GM12878 (cell line): ENCODE results near the gene KDM4C. TPM values are rescaled to one million over a fixed set of nuclear protein-coding genes. Genes with fewer than 3 reads are reported as not detected.

Experiments used
- ATAC-seq: fragments of 200-7000 bp; cut with Tn5 transposase; 3 replicates; pipeline ENCODE4 v1.9.1; 2020; ENCODE audit warnings: mild to moderate bottlenecking, moderate library complexity
- BruUV-seq: library from RNA; stranded (reverse); fragments of 400-500 nt; replicated peaks from 2 replicates; lab custom pipeline; 2021; lab: Mats Ljungman, UMichigan
- CTCF ChIA-PET: fragments of 300-600 bp; sonication (Branson Sonifier 250); formaldehyde crosslinking; extraction: SDS; loops from one replicate; lab custom pipeline; 2021; ENCODE audit warnings: inconsistent platforms; lab: Yijun Ruan, JAX
- POLR2A ChIA-PET: fragments of 350-600 bp; formaldehyde crosslinking; extraction: SDS; loops from one replicate; lab custom pipeline; 2021; ENCODE audit warnings: inconsistent platforms; lab: Charles Lee
- RAD21 ChIA-PET: fragments of 300-600 bp; sonication (Branson Sonifier 250); formaldehyde crosslinking; loops from one replicate; lab custom pipeline; 2023; ENCODE audit warnings: antibody characterized with exemption; ENCODE audit not compliant: unreplicated experiment; lab: Charles Lee
- SMC1A ChIA-PET: fragments of 300-600 bp; sonication (Branson Sonifier 250); formaldehyde crosslinking; loops from one replicate; lab custom pipeline; 2023; ENCODE audit not compliant: unreplicated experiment, uncharacterized antibody; lab: Charles Lee
- DNase-seq: peaks from one replicate; pipeline ENCODE4 v3.0.0-alpha.2; 2011; ENCODE audit warnings: low read depth, low spot score
- FAIRE-seq: peaks from 3 replicates; lab custom pipeline; 2011; peaks lifted over from hg19 to GRCh38; lab: Jason Lieb, UNC
- H2AFZ ChIP-seq: 2 replicates; pipeline ENCODE4 v1.6.0; 2011; ENCODE audit warnings: low read depth, low read length, control low read depth; ENCODE audit not compliant: control insufficient read depth
- H3K27ac ChIP-seq: 2 replicates; pipeline ENCODE4 v1.5.1; 2011; ENCODE audit warnings: control low read depth; ENCODE audit not compliant: control insufficient read depth, insufficient read depth
- H3K27me3 ChIP-seq, 2 experiments: replicated peaks in 1 of 2; 2 replicates each; pipeline versions ENCODE4 v1.6.0 to v1.6.1; 2011; ENCODE audit warnings: low read length in 1 of 2; ENCODE audit not compliant: control insufficient read depth in 2 of 2, insufficient read depth in 2 of 2
- H3K36me3 ChIP-seq, 2 experiments: 2 replicates each; pipeline ENCODE4 v1.5.1; 2011; ENCODE audit warnings: low read length in 1 of 2; ENCODE audit not compliant: control insufficient read depth in 2 of 2, insufficient read depth in 2 of 2
- H3K4me1 ChIP-seq: 2 replicates; pipeline ENCODE4 v1.6.1; 2011; ENCODE audit warnings: mild to moderate bottlenecking, low read length, moderate library complexity, mixed read lengths; ENCODE audit not compliant: control insufficient read depth, insufficient read depth
- H3K4me2 ChIP-seq: 2 replicates; pipeline ENCODE4 v1.6.0; 2011; ENCODE audit warnings: control low read depth; ENCODE audit not compliant: control insufficient read depth, insufficient read depth
- H3K4me3 ChIP-seq: fragments of 200-600 bp; sonication (generic); 2 replicates; pipeline ENCODE4 v1.5.1; 2016
- H3K79me2 ChIP-seq: 2 replicates; pipeline ENCODE4 v1.6.0; 2011; ENCODE audit warnings: low read length; ENCODE audit not compliant: control insufficient read depth, insufficient read depth
- H3K9ac ChIP-seq: 2 replicates; pipeline ENCODE4 v1.8.0; 2011; ENCODE audit warnings: low read length, control low read depth, mixed read lengths; ENCODE audit not compliant: control insufficient read depth, insufficient read depth
- H3K9me3 ChIP-seq: replicated peaks from 3 replicates; pipeline ENCODE4 v1.5.1; 2011; ENCODE audit warnings: mild to moderate bottlenecking, low read length; ENCODE audit not compliant: control insufficient read depth, insufficient read depth
- H4K20me1 ChIP-seq: 2 replicates; pipeline ENCODE4 v1.6.0; 2011; ENCODE audit not compliant: control insufficient read depth, insufficient read depth
- CEBPZ ChIP-seq: fragments of 150-350 bp; IDR thresholded peaks from 2 replicates; pipeline ENCODE4 v1.6.1; 2016; ENCODE audit warnings: low read depth, low read length
- CHD4 ChIP-seq: fragments of 200-600 bp; sonication (generic); IDR thresholded peaks from 2 replicates; pipeline ENCODE4 v1.6.1; 2016; ENCODE audit warnings: mild to moderate bottlenecking
- DPF2 ChIP-seq: fragments of 450-650 bp; IDR thresholded peaks from 2 replicates; pipeline ENCODE4 v1.6.1; 2017; ENCODE audit warnings: mild to moderate bottlenecking
- FOXM1 ChIP-seq: IDR thresholded peaks from 2 replicates; pipeline ENCODE4 v1.6.1; 2012; ENCODE audit warnings: low read depth, mild to moderate bottlenecking, inconsistent platforms, low read length, moderate library complexity
- RBBP5 ChIP-seq: fragments of 200-600 bp; sonication (generic); conservative IDR thresholded peaks from 2 replicates; pipeline ENCODE4 v1.6.1; 2016
- RELA ChIP-seq: fragments of 450-650 bp; IDR thresholded peaks from 2 replicates; pipeline ENCODE4 v1.8.0; 2014; ENCODE audit warnings: borderline replicate concordance; ENCODE audit not compliant: partially characterized antibody
- RELB ChIP-seq: fragments of 450-650 bp; IDR thresholded peaks from 2 replicates; pipeline ENCODE4 v1.6.1; 2017; ENCODE audit warnings: low read depth, mild to moderate bottlenecking, moderate library complexity
- SKIL ChIP-seq: fragments of 450-650 bp; IDR thresholded peaks from 2 replicates; pipeline ENCODE4 v1.6.1; 2017; ENCODE audit warnings: mild to moderate bottlenecking, low read depth, inconsistent platforms; ENCODE audit not compliant: poor library complexity, severe bottlenecking
- ZNF274 ChIP-seq: IDR thresholded peaks from one replicate; pipeline ENCODE4 v1.8.0; 2011; ENCODE audit not compliant: insufficient read length, insufficient read depth
- WGBS: methylation state at CpG from one replicate; pipeline ENCODE4 v1.1.6; 2016; ENCODE audit warnings: low lambda C conversion rate; ENCODE audit not compliant: insufficient replicate concordance, insufficient coverage; ENCODE audit errors: missing lambda C conversion rate; 5-methylcytosine and 5-hydroxymethylcytosine counted together
- in situ Hi-C: fragments of 300-500 bp; cut with MboI; formaldehyde crosslinking; loops from 9 replicates; pipeline ENCODE4 v1.14.3; 2018; ENCODE audit warnings: mixed read lengths
- intact Hi-C: fragments of 100-400 bp; cut with micrococcal nuclease; formaldehyde crosslinking; loops from one replicate; pipeline ENCODE4 v1.14.2; 2022; ENCODE audit not compliant: unreplicated experiment
- polyA plus RNA-seq, 11 experiments: library from polyadenylated mRNA; depleted of rRNA in 4 of 11; unstranded in 6 of 11; stranded (reverse) in 5 of 11; fragments of >200 nt; fragmentation: Nextera tagmentation in 4 of 11; fragmentation: Illumina TruSeq in 1 of 11; extraction: Ambion mirVana in 4 of 11; extraction: Trizol in 1 of 11; gene quantifications; 1 replicate in 1 of 11; 2 replicates in 10 of 11; pipeline versions ENCODE4 v1.2.1 to v1.2.3, GENCODE V29; 2011 to 2016; ENCODE audit warnings: inconsistent platforms in 2 of 11, missing spikeins in 2 of 11, low read depth in 1 of 11
- total RNA-seq, 4 experiments: library from RNA; depleted of rRNA in 3 of 4; stranded (reverse); fragments of >200 nt in 3 of 4; fragmentation: Illumina TruSeq in 1 of 4; extraction: Trizol in 1 of 4; gene quantifications; 2 replicates each; pipeline versions ENCODE4 v1.2.1 to v1.2.3, GENCODE V29; 2013 to 2021
- TF ChIP-seq, protein P1 (sequence below): fragments of 450-650 bp; IDR thresholded peaks from 2 replicates; pipeline ENCODE4 v1.6.1; 2017; ENCODE audit warnings: borderline replicate concordance
- TF ChIP-seq, protein P2 (sequence below): fragments of 450-650 bp; IDR thresholded peaks from 2 replicates; pipeline ENCODE4 v1.6.1; 2017; ENCODE audit warnings: mild to moderate bottlenecking, moderate library complexity

The KDM4C gene
- total and polyA plus RNA-seq, 10 of the 15 experiments (the other 5 are each of a cell fraction or from before 2014, with no cell fraction given), result 6.8 to 41.2 (median 20.1) TPM

- SMC1A ChIA-PET, result interaction anchor here (0.9 to 2.1 kb wide), 2 partner anchors 12 to 14 kb away, joined by 3 to 7 read pairs; no protein-coding TSS in a partner anchor
- H3K9me3 ChIP-seq, result no peaks in the 10 kb centered on the region
- FAIRE-seq (no peak), ATAC-seq (no peak), DNase-seq (no peak)
- H3K4me2 ChIP-seq, result no peak overlapping the region
- H3K36me3 ChIP-seq, result peaks cover 0 to 3% of the 10 kb centered on the region in 2 experiments; a peak in 1 of 4 replicates
- H3K27me3 ChIP-seq, result no peaks in the 10 kb centered on the region
- POLR2A ChIA-PET, result no interaction called here
- intact Hi-C loops, result no loop called here
- CTCF ChIA-PET, result interaction anchor here (0.8 to 1.0 kb wide), 2 partner anchors 12 to 16 kb away, joined by 3 to 4 read pairs; no protein-coding TSS in a partner anchor
- no peaks in the 10 kb centered on the region for H4K20me1 ChIP-seq
- no TSS peak for BruUV-seq
- no peak overlapping the region for H3K9ac ChIP-seq
- H3K27ac ChIP-seq, result no peak overlapping the region
- RAD21 ChIA-PET, result interaction anchor here (1.7 kb wide), 1 partner anchor 130 kb away, joined by 5 read pairs; no protein-coding TSS in a partner anchor
- no peak overlapping the region for H2AFZ ChIP-seq
- peaks cover 25% of the 10 kb centered on the region for H3K4me1 ChIP-seq
- 96% methylated on average over 2 of the region's 2 CpGs for WGBS
- no peaks in the 10 kb centered on the region; the same call in 1 of the 2 replicates for H3K79me2 ChIP-seq
- H3K4me3 ChIP-seq, result no peak overlapping the region
- in situ Hi-C loops, result no loop called here
- TF ChIP-seq, protein P1, sequence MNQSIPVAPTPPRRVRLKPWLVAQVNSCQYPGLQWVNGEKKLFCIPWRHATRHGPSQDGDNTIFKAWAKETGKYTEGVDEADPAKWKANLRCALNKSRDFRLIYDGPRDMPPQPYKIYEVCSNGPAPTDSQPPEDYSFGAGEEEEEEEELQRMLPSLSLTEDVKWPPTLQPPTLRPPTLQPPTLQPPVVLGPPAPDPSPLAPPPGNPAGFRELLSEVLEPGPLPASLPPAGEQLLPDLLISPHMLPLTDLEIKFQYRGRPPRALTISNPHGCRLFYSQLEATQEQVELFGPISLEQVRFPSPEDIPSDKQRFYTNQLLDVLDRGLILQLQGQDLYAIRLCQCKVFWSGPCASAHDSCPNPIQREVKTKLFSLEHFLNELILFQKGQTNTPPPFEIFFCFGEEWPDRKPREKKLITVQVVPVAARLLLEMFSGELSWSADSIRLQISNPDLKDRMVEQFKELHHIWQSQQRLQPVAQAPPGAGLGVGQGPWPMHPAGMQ, result no peak
- TF ChIP-seq DPF2, result no peak
- no peak for TF ChIP-seq CEBPZ
- TF ChIP-seq, protein P2, sequence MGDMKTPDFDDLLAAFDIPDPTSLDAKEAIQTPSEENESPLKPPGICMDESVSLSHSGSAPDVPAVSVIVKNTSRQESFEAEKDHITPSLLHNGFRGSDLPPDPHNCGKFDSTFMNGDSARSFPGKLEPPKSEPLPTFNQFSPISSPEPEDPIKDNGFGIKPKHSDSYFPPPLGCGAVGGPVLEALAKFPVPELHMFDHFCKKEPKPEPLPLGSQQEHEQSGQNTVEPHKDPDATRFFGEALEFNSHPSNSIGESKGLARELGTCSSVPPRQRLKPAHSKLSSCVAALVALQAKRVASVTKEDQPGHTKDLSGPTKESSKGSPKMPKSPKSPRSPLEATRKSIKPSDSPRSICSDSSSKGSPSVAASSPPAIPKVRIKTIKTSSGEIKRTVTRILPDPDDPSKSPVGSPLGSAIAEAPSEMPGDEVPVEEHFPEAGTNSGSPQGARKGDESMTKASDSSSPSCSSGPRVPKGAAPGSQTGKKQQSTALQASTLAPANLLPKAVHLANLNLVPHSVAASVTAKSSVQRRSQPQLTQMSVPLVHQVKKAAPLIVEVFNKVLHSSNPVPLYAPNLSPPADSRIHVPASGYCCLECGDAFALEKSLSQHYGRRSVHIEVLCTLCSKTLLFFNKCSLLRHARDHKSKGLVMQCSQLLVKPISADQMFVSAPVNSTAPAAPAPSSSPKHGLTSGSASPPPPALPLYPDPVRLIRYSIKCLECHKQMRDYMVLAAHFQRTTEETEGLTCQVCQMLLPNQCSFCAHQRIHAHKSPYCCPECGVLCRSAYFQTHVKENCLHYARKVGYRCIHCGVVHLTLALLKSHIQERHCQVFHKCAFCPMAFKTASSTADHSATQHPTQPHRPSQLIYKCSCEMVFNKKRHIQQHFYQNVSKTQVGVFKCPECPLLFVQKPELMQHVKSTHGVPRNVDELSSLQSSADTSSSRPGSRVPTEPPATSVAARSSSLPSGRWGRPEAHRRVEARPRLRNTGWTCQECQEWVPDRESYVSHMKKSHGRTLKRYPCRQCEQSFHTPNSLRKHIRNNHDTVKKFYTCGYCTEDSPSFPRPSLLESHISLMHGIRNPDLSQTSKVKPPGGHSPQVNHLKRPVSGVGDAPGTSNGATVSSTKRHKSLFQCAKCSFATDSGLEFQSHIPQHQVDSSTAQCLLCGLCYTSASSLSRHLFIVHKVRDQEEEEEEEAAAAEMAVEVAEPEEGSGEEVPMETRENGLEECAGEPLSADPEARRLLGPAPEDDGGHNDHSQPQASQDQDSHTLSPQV, result no peak
- no peak for TF ChIP-seq RBBP5
- no peak for TF ChIP-seq SKIL
- no peak for TF ChIP-seq RELB
- no peak for TF ChIP-seq RELA
- TF ChIP-seq ZNF274, result no peak
- TF ChIP-seq CHD4, result no peak
- TF ChIP-seq FOXM1, result no peak
These were observed 199.1 kb downstream of the KDM4C start for GRCh38 chr9:6956879-6957278.
